ENCODE results near the gene CFAP65.
A peak's percentile ranks its signal among the peaks of the same experiment; 100 is the strongest.

The CFAP65 gene

GRCh38 chr2:218992703-218993344 lies 48.5 kb downstream of the CFAP65 start:
- no peak for DNase-seq (ENCODE audit: low read depth)

- DNase-seq (ENCODE audit: low read depth), result no peak
These were observed 49.1 kb downstream of the CFAP65 start for GRCh38 chr2:218992196-218992595.

DNA sequence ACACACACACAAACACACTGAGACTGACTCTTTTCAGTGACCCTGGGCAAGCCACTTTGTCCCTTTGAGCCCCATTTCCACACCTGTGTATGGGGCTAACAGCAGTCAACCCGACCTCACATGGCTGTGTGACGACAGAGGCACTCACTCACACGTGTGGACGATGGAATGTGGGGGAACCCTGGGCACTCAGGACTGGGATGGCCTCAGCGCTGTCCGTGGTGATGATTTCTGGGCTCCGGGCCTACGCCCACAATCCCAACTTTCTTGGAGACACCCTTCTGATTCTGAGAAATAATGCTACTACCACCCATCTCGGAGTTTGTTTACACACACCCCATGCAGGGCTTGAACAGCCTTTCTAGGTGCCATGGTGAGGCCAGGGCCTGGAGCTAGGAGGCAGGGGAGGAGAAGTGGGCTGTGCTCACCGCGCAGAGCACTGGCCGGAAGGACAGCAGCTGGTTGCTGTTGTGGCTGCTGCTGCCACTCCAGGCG lies 49.6 kb downstream of the CFAP65 start:
- DNase-seq (ENCODE audit: low read depth), result no peak

- no peak for DNase-seq (ENCODE audit: low read depth)
These were observed 50.7 kb downstream of the CFAP65 start for GRCh38 chr2:218990612-218991011.

GRCh38 chr2:218990052-218990451 lies 51.3 kb downstream of the CFAP65 start:
- no peak for DNase-seq (ENCODE audit: low read depth)

- DNase-seq (ENCODE audit: low read depth), result no peak
These were observed 52.7 kb downstream of the CFAP65 start for GRCh38 chr2:218988650-218989049.

- no peak for DNase-seq (ENCODE audit: low read depth)
These were observed 53.2 kb downstream of the CFAP65 start for GRCh38 chr2:218988164-218988563.

DNA sequence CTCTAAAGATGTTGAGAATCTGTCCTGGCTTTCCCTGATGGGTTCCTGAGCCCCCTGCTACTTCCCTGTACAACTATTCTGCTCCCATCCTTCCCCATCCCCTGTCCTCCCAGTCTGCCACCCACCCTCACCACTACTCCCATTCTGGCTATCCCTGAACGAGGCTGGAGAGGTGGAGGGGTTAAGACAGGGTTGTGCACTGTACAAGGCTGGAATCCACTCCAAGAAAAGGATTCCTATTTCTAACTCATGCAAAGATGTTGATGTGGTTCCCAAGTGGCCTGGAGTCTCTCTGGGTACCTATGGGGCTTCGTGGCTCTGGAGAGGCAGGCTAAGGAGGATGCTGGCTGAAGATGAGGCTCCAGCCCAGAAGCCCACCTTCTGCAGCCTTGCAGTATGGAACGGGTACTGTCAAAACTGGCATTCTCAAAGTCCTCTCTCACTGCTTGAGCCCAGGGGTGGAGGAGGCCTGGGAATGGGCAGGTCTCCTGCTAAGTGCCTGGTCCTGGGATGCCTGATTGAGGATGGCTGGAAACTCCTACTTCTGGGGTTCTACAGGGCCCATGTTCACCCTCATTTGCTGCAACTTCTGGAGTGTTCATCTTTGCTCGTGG lies 55.1 kb downstream of the CFAP65 start:
- DNase-seq (ENCODE audit: low read depth), result no peak

DNA sequence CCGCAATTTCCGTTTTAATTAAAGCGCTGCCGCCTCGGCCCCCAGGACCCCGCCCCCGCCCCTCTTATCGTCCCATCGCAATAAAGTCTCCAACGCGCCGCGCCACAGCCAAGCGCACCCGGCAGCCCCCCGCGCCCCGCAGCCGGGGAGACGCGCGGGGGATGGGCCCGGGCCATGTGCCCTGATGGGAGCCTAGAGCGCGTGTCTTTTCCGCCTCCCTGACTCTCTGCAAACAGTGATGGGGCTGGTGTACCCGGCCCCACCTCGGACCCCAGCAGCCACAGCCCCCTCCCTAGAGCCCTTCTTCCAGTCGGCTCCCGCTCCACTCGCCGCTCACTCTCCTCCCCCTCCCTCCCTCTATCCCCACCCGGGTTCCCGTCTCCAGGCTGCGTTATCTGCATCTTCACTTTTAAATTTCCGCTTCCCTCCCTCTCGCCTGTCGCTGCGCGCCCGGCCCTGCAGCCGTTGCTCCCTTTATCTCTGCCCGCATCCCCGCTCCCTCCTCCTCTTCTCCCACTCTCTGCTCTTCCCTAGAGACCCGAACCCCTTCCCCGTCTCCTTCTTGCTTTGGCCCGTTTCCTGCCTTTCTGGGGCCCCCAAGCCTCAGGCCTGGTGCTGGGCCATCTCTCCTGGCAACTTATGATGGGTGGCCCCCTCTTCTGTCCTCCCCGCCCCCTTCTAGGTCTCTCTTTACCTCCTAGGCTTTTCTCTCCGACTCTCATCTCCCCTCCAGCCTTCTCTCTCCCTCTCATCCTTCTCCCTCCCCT lies 55.8 kb downstream of the CFAP65 start:
- no peak for DNase-seq (ENCODE audit: low read depth)

GRCh38 chr2:218985021-218985324 lies 56.3 kb downstream of the CFAP65 start, which contains the start of gene FEV:
TSS of gene FEV (minus strand) at chr2:218985184. CDS start at chr2:218985075, 109 bp downstream.
- DNase-seq (ENCODE audit: low read depth), result no peak

DNA sequence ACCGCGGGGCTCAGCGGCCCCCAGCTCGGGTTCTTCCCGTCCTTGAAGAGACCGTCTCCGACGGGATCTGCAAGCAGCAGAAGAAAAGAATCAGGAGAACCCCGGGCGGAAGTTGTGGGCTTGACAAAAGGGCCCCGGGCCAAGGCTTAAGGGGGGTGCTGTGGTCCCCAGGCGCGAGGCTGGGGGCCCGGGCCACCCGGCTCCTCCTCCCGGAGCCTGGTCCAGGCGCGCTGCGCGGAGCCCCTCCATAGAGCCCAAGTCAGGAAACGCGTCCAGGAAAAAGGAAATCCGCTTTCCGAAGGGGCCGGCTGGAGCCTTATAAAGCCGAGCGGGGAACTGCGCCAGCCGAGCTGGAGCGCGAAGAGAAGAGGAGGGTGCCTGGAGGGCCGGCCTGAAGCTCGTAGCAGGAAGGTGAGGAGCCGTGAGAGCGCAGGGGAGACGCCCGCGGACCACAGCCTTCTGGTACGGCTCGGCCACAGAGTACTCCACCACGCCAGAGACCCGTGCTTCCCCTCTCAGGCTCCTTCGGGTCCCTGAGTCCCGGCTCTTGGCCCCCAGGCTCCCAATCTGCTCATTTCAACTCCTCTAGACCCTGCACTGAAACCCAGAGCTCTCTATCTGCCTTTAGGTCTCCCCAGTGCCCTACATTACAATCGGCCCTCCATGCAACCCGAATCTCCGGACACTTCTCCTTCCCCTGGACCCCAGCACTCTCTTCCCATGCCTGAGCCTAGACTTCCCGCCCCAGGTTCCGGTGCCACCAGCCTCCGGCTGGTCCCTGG lies 56.9 kb downstream of the CFAP65 start:
- no peak for DNase-seq (ENCODE audit: low read depth)

GRCh38 chr2:218983934-218984238 lies 57.4 kb downstream of the CFAP65 start:
- DNase-seq (ENCODE audit: low read depth), result no peak

DNA sequence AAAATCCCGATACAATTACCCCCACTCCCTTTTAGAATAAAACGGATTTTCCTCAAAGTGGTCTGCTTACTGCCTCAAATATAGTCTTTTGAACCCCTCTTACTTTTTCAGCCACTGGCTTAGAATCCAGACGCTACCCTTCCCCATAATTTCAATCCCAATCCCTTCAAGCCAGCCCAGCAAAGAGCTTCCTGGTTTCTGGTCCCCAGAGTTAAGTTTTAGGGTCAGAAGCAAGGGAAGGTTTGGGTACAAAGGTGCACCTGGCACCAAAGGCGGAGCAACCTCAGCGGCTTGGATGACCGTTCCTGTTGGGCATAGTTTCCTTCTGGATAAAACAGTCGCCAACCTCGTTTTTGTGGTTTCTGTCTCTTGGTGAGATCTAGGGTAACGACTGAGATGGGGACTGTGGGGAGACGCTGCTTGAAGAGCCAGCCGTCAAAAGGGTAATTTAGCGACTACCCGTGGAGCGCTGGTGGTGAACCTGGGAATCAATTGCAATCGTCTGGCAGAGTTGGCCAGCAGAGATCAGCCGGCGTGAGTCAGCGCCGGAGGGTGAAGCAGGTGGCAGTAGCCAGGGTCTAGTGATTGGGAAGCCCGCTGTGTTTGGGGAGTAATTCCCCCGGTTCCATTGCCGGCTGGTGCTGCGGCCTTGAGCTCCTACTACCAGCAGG lies 57.9 kb downstream of the CFAP65 start:
- DNase-seq (ENCODE audit: low read depth), result no peak

DNA sequence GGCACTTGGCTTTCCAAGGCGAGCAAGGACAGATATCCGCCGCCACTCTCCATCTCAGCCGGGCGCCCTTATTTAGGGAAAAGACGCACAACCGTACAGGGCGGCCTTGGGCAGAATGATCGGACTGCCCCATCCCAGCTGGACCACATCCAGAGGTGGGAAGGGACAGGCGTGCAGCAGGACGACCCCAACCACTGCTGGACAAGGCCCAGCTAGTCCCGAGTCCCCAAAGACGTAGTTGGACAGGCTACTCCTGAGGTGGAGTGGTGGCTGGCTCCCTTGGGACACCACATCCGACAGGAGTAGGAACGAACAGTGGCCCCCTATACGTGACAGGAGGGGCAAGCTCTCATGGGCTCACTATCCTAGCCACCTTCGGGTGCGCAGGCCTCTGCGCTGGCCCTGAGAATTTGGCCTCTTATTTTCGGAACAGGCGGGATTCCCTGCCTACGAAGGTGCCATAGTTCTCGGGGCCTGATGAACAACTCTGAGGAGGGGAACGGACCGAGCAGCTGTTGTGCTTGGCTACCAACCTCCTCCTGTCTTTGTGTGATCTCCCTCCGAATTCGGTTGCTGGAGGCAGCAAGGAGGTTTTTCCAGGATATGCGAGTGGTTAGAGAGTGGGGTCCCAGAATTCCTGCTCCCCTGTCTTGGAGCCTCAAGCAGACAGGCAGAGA lies 58.6 kb downstream of the CFAP65 start:
- no peak for DNase-seq (ENCODE audit: low read depth)

GRCh38 chr2:218981881-218982585 lies 59.3 kb downstream of the CFAP65 start:
- DNase-seq (ENCODE audit: low read depth), result peak; percentile 21

- DNase-seq (ENCODE audit: low read depth), result no peak
These were observed 59.9 kb downstream of the CFAP65 start for GRCh38 chr2:218981390-218981880.

GRCh38 chr2:218980735-218981389 lies 60.5 kb downstream of the CFAP65 start:
- no peak for DNase-seq (ENCODE audit: low read depth)

- DNase-seq (ENCODE audit: low read depth), result peak; percentile 72
These were observed 61.2 kb downstream of the CFAP65 start for GRCh38 chr2:218979846-218980734.
